ENCODE results near the gene NDUFAB1. TPM values are rescaled to one million over a fixed set of nuclear protein-coding genes. Genes with fewer than 3 reads are reported as not detected.
"Not testable (repeated sequence)": the region's sequence is repeated elsewhere in the genome, so short reads cannot be mapped to it uniquely, and the experiment has no call there.

The NDUFAB1 gene
- total and polyA plus RNA-seq, 8 donors: 64.9 to 78.7 (median 71.1) TPM

DNA sequence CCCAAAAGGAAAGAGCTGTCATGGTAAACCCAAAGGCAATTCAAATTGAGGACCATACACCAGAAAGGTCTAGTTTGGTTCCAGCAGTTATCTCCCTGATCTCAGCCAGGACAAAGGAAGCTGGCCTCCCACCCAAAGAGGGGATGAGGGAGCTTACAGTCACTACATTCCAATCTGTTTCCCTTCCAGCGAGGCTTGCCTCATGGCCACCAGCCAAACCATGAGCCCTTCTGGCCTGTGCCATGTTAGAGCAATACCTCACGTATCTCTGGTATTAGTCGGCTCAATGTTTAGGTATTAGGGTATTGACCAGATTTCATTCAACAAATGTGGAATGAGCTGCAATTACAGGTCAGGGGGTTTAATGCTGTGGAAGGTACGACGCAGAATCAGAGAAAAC, 8.4 kb downstream of the NDUFAB1 start:
- ATAC-seq (no peak), DNase-seq (no peak)
- H3K27ac ChIP-seq: no peak overlapping the region
- H3K27me3 ChIP-seq: no peaks in the 10 kb centered on the region
- no peaks in the 10 kb centered on the region for H3K9me3 ChIP-seq
- TF ChIP-seq, protein P1, sequence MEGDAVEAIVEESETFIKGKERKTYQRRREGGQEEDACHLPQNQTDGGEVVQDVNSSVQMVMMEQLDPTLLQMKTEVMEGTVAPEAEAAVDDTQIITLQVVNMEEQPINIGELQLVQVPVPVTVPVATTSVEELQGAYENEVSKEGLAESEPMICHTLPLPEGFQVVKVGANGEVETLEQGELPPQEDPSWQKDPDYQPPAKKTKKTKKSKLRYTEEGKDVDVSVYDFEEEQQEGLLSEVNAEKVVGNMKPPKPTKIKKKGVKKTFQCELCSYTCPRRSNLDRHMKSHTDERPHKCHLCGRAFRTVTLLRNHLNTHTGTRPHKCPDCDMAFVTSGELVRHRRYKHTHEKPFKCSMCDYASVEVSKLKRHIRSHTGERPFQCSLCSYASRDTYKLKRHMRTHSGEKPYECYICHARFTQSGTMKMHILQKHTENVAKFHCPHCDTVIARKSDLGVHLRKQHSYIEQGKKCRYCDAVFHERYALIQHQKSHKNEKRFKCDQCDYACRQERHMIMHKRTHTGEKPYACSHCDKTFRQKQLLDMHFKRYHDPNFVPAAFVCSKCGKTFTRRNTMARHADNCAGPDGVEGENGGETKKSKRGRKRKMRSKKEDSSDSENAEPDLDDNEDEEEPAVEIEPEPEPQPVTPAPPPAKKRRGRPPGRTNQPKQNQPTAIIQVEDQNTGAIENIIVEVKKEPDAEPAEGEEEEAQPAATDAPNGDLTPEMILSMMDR (IDR thresholded peaks at IDR 0.05): no peak
- no peaks in the 10 kb centered on the region for H3K4me1 ChIP-seq
- H3K36me3 ChIP-seq: peaks cover 0 to 86% of the 10 kb centered on the region in 2 donors
- intact Hi-C loops (cut with DNase I): no loop called here
- no peak overlapping the region for H3K4me3 ChIP-seq

DNA sequence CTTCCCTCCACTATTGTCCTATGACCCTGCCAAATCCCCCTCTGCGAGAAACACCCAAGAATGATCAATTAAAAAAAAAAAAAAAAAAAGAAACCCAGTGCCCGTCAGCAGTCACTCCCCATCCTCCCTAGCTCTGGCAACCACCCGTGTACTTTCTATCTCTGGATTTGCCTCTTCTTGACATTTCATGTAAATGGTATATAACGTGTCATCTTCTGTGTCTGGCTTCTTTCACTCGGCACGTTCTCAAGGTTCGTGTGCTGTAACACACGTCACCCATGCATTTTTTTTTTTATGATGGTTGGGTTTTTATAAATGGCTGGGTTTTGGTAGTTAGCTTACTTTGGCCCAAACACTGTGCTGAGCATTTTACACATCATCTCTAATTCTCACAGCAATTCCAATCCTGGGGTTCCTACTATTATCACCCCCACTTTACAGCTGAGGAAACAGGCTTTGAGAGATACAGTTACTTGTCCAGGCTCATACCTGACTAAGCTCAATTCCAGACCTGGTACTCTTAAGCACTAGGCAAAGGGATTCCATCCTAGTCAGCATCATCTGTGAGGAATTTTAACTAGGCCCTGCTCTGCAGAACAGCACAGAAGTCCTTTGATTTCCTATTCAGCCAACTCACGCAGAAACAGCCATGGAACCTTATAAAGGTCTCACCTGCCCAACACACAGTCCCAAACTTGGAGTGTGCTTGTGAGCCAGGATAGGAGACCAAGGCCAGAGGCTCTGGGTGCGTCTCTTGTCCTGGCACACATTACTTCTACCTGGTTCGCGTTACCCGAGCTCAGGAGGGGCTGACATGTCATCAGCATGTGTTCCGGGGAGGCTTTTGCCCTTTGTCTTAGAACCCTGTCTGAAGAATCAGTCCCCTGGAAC, 11.7 kb downstream of the NDUFAB1 start:
- ATAC-seq: no peak
- no peak for DNase-seq
- Histone ChIP-seq H3K27me3 (no peaks in the 10 kb centered on the region), H3K4me1 (no peaks in the 10 kb centered on the region), H3K27ac (no peak overlapping the region), H3K36me3 (peaks cover 0 to 84% of the 10 kb centered on the region in 2 donors), H3K4me3 (no peak overlapping the region), H3K9me3 (no peaks in the 10 kb centered on the region)
- intact Hi-C loops (cut with DNase I): no loop called here
- TF ChIP-seq, protein P1 (IDR thresholded peaks at IDR 0.05): no peak

DNA sequence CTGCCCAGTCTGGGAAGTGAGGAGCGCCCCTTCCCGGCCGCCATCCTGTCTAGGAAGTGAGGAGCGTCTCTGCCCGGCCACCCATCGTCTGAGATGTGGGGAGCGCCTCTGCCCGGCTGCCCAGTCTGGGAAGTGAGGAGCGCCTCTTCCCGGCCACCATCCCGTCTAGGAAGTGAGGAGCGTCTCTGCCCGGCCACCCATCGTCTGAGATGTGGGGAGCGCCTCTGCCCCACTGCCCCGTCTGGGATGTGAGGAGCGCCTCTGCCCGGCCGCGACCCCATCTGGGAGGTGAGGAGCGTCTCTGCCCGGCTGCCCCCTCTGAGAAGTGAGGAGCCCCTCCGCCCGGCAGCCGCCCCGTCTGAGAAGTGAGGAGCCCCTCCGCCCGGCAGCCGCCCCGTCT, 12.8 kb downstream of the NDUFAB1 start:
- H3K27ac ChIP-seq; ATAC-seq; H3K27me3 ChIP-seq; intact Hi-C loops (cut with DNase I); DNase-seq; H3K4me3 ChIP-seq; H3K4me1 ChIP-seq; H3K9me3 ChIP-seq: not testable (repeated sequence)
- H3K36me3 ChIP-seq: peaks cover 0 to 82% of the 10 kb centered on the region in 2 donors

DNA sequence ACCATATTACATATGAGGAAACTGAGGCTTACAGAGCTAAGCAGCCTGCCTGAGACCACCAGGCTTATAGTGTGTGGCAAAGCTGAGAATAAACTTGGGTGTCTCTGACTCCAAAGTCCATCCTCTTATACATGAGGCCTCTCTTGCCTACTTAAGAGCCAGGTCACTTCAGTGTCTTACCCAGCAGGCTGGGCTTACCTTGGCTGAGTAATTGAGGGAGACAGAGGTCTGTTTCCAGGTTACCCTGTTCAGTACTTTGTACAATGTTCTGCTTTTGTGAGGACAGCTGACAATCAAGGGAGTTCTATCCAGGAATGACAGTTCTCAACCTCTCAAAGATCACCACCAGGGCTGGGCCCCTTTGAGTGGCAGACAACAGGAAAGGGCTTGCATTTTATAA, 14.4 kb downstream of the NDUFAB1 start:
- TF ChIP-seq, protein P1 (IDR thresholded peaks at IDR 0.05): no peak
- intact Hi-C loops (cut with DNase I): no loop called here
- DNase-seq (no peak), ATAC-seq (no peak)
- no peaks in the 10 kb centered on the region for H3K27me3 ChIP-seq
- no peak overlapping the region for H3K27ac ChIP-seq
- H3K9me3 ChIP-seq: no peaks in the 10 kb centered on the region
- no peaks in the 10 kb centered on the region for H3K4me1 ChIP-seq
- peaks cover 0 to 80% of the 10 kb centered on the region in 2 donors for H3K36me3 ChIP-seq
- H3K4me3 ChIP-seq: no peak overlapping the region

DNA sequence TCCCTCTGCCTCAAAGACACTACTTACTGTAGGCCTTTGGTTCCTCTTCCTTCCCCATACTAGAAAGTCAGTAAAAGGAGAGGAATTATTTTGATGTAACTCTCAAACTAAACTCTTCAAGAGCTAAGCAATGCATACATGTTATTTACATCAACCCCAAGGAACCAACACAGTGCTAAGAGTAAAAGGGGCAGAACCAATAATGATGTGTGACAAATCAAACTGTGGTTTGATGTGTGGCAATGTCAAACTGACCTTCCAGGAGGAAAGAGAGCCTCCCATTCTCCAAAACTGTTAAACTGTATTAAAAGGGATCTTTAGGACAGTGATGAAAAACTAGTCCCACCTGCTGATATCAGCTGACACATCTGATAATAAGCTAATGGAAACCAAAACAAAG, 15.7 kb downstream of the NDUFAB1 start:
- Histone ChIP-seq H3K36me3 (peaks cover 0 to 74% of the 10 kb centered on the region in 2 donors), H3K4me3 (no peak overlapping the region)

More for the DNA sequence above, 15.7 kb downstream of the NDUFAB1 start:
- ATAC-seq (no peak), DNase-seq (no peak)
- intact Hi-C loops (cut with DNase I): no loop called here
- H3K9me3 ChIP-seq: no peaks in the 10 kb centered on the region
- TF ChIP-seq, protein P1 (IDR thresholded peaks at IDR 0.05): no peak
- H3K4me1 ChIP-seq: no peaks in the 10 kb centered on the region
- H3K27me3 ChIP-seq: no peaks in the 10 kb centered on the region
- H3K27ac ChIP-seq: no peak overlapping the region

All from left lung (tissue), 10 donors.